Neutrophil (primary cell): ENCODE data around the gene CATSPER3.

Source experiments
- H3K27ac ChIP-seq: fragments of 200-600 bp; sonication (generic); 2 replicates; pipeline ENCODE4 v1.5.1; 2016; ENCODE audit warnings: mild to moderate bottlenecking, moderate library complexity
- H3K27me3 ChIP-seq: fragments of 200-600 bp; sonication (generic); 2 replicates; pipeline ENCODE4 v1.6.0; 2016; ENCODE audit warnings: mild to moderate bottlenecking
- H3K36me3 ChIP-seq: fragments of 200-600 bp; sonication (generic); 2 replicates; pipeline ENCODE4 v1.5.1; 2017
- H3K4me1 ChIP-seq, 2 experiments: fragments of 200-600 bp in 1 of 2; sonication (generic) in 1 of 2; 1 replicate in 1 of 2; 2 replicates in 1 of 2; pipeline versions ENCODE4 v1.5.1 to v1.6.1; 2013 to 2016; ENCODE audit warnings: low read depth in 1 of 2, low read length in 1 of 2, mild to moderate bottlenecking in 1 of 2, moderate library complexity in 1 of 2; ENCODE audit not compliant: control insufficient read depth in 1 of 2, insufficient read depth in 1 of 2
- H3K4me3 ChIP-seq, 2 experiments: fragments of 200-600 bp in 1 of 2; sonication (generic) in 1 of 2; 1 replicate in 1 of 2; 2 replicates in 1 of 2; pipeline ENCODE4 v1.5.1; 2013 to 2016; ENCODE audit warnings: low read depth in 1 of 2, low read length in 1 of 2, mild to moderate bottlenecking in 1 of 2, moderate library complexity in 1 of 2
- H3K9me3 ChIP-seq: fragments of 200-600 bp; sonication (generic); 2 replicates; pipeline ENCODE4 v1.5.1; 2016
- CTCF ChIP-seq: fragments of 200-600 bp; sonication (generic); IDR thresholded peaks from 2 replicates; pipeline ENCODE4 v1.5.1; 2016; ENCODE audit warnings: antibody characterized with exemption

CATSPER3 gene

GRCh38 chr5:135061001-135061400 lies 93.3 kb downstream of the CATSPER3 start:
- no peak overlapping the region for H3K4me3 ChIP-seq
- H3K4me1 ChIP-seq = no peaks in the 10 kb centered on the region
- no peaks in the 10 kb centered on the region for H3K36me3 ChIP-seq
- H3K9me3 ChIP-seq = no peaks in the 10 kb centered on the region
- H3K27ac ChIP-seq = no peak overlapping the region
- TF ChIP-seq CTCF = no peak
- peaks cover 73% of the 10 kb centered on the region for H3K27me3 ChIP-seq
